K562 (cell line): Measurements from ENCODE around the gene NR2F6. TPM values are rescaled to one million over a fixed set of nuclear protein-coding genes. Genes with fewer than 3 reads are reported as not detected.
A peak's percentile ranks its signal among the peaks of the same experiment; 100 is the strongest.

Experiments used
- ATAC-seq: fragments of 200-7000 bp; cut with Tn5 transposase; 3 replicates; pipeline ENCODE4 v1.9.1; 2020; ENCODE audit warnings: moderate library complexity
- BruUV-seq: library from RNA; stranded (reverse); fragments of 400-500 nt; replicated peaks from 2 replicates; lab custom pipeline; 2021; lab: Mats Ljungman, UMichigan
- CTCF ChIA-PET: fragments of 300-600 bp; formaldehyde crosslinking; extraction: SDS; loops from one replicate; lab custom pipeline; 2021; ENCODE audit warnings: low intra/inter-chr PET ratio; lab: Yijun Ruan, JAX
- POLR2A ChIA-PET: fragments of 300-600, 350-650 bp; sonication (Branson Sonifier 250); formaldehyde crosslinking; extraction: SDS; loops from one replicate; lab custom pipeline; 2021; ENCODE audit warnings: antibody characterized with exemption, inconsistent platforms; lab: Yijun Ruan, JAX
- DNase-seq, 4 experiments: peaks; one replicate each; pipeline versions ENCODE4 v3.0.0 to v3.0.0-alpha.2; 2011 to 2018; ENCODE audit warnings: low spot score in 3 of 4, mixed read lengths in 3 of 4; ENCODE audit errors: extremely low read depth in 1 of 4
- FAIRE-seq: peaks from 2 replicates; lab custom pipeline; 2011; peaks lifted over from hg19 to GRCh38; lab: Jason Lieb, UNC
- H2AFZ ChIP-seq: 2 replicates; pipeline ENCODE4 v1.6.0; 2011; ENCODE audit warnings: low read depth, low read length, control low read depth, inconsistent platforms
- H3K27ac ChIP-seq: fragments of 200-600 bp; 3 replicates; pipeline ENCODE4 v1.8.0; 2011; ENCODE audit warnings: low read depth, mild to moderate bottlenecking, control low read depth, inconsistent platforms, low read length, moderate library complexity, mixed read lengths; ENCODE audit errors: extremely low read depth
- H3K27me3 ChIP-seq, 2 experiments: fragments of 300-600 bp in 1 of 2; 2 replicates in 1 of 2; 3 replicates in 1 of 2; pipeline versions ENCODE4 v1.6.0 to v1.8.0; 2011; ENCODE audit warnings: inconsistent platforms in 2 of 2, low read length in 2 of 2, mild to moderate bottlenecking in 1 of 2, mixed read lengths in 1 of 2, moderate library complexity in 1 of 2; ENCODE audit not compliant: control insufficient read depth in 2 of 2, insufficient read depth in 2 of 2
- H3K36me3 ChIP-seq: fragments of 300-600 bp; 3 replicates; pipeline ENCODE4 v1.8.0; 2011; ENCODE audit warnings: mild to moderate bottlenecking, low read length, inconsistent platforms; ENCODE audit not compliant: control insufficient read depth, insufficient read depth
- H3K4me1 ChIP-seq, 2 experiments: fragments of 200-600 bp in 1 of 2; replicated peaks in 1 of 2; 2 replicates in 1 of 2; 3 replicates in 1 of 2; pipeline versions ENCODE4 v1.5.1 to v1.8.0; 2011; ENCODE audit warnings: inconsistent platforms in 2 of 2, low read length in 2 of 2, mild to moderate bottlenecking in 1 of 2, mixed read lengths in 1 of 2, moderate library complexity in 1 of 2; ENCODE audit not compliant: control insufficient read depth in 2 of 2, insufficient read depth in 2 of 2
- H3K4me2 ChIP-seq: 2 replicates; pipeline ENCODE4 v1.6.1; 2011; ENCODE audit warnings: low read length, control low read depth, inconsistent platforms, mixed read lengths; ENCODE audit not compliant: insufficient read depth
- H3K4me3 ChIP-seq: fragments of 200-600 bp; sonication (generic), shearing (Covaris generic); 2 replicates; pipeline ENCODE4 v1.5.1; 2016; ENCODE audit warnings: control low read depth, inconsistent platforms
- H3K79me2 ChIP-seq: fragments of 200-600 bp; 3 replicates; pipeline ENCODE4 v1.8.0; 2011; ENCODE audit warnings: low read length, inconsistent platforms; ENCODE audit not compliant: control insufficient read depth, insufficient read depth
- H3K9ac ChIP-seq, 2 experiments: 2 replicates each; pipeline versions ENCODE4 v1.6.0 to v1.6.1; 2011; ENCODE audit warnings: low read depth in 2 of 2, low read length in 2 of 2, control low read depth in 1 of 2, inconsistent platforms in 1 of 2, mild to moderate bottlenecking in 1 of 2, mixed read lengths in 1 of 2; ENCODE audit not compliant: insufficient read depth in 1 of 2
- H3K9me1 ChIP-seq: one replicate; pipeline ENCODE4 v1.6.0; 2011; ENCODE audit warnings: inconsistent platforms, mild to moderate bottlenecking, low read length, moderate library complexity; ENCODE audit not compliant: control insufficient read depth, insufficient read depth
- H3K9me3 ChIP-seq: replicated peaks from 2 replicates; pipeline ENCODE4 v1.5.1; 2011; ENCODE audit warnings: low read depth, low read length, inconsistent platforms; ENCODE audit not compliant: control insufficient read depth, insufficient read depth
- H4K20me1 ChIP-seq: replicated peaks from 2 replicates; pipeline ENCODE4 v1.6.1; 2011; ENCODE audit warnings: low read length, inconsistent platforms, mixed read lengths; ENCODE audit not compliant: control insufficient read depth, insufficient read depth
- ADNP ChIP-seq: fragments of 200-800 bp; sonication (Bioruptor generic); IDR thresholded peaks from 2 replicates; pipeline ENCODE4 v1.6.1; 2016; ENCODE audit warnings: missing genetic modification characterization, missing compliant biosample characterization
- ARNT ChIP-seq, 2 experiments: fragments of 450-650 bp; IDR thresholded peaks; 2 replicates each; pipeline ENCODE4 v1.6.1; 2016; ENCODE audit warnings: mild to moderate bottlenecking in 1 of 2
- ATF7 ChIP-seq: fragments of 450-650 bp; IDR thresholded peaks from 2 replicates; pipeline ENCODE4 v1.7.1; 2014; ENCODE audit warnings: mild to moderate bottlenecking, moderate library complexity
- BCOR ChIP-seq: fragments of 450-650 bp; IDR thresholded peaks from 2 replicates; pipeline ENCODE4 v1.6.1; 2016
- CBX1 ChIP-seq: sonication (generic); IDR thresholded peaks from 2 replicates; pipeline ENCODE4 v1.6.1; 2016; ENCODE audit warnings: antibody characterized with exemption, low read depth, mild to moderate bottlenecking
- CBX8 ChIP-seq: fragments of 200-600 bp; sonication (generic); IDR thresholded peaks from 2 replicates; pipeline ENCODE4 v1.6.1; 2012; ENCODE audit warnings: borderline replicate concordance, mixed run types, low read depth, mild to moderate bottlenecking, moderate library complexity, mixed read lengths, low read length, control low read depth, inconsistent platforms; ENCODE audit not compliant: poor library complexity, severe bottlenecking; ENCODE audit errors: extremely low read depth
- DDX20 ChIP-seq: fragments of 450-650 bp; IDR thresholded peaks from 2 replicates; pipeline ENCODE4 v1.6.1; 2016; ENCODE audit warnings: missing genetic modification characterization, low read depth, mild to moderate bottlenecking, missing compliant biosample characterization, moderate library complexity
- DEAF1 ChIP-seq: fragments of 450-650 bp; formaldehyde crosslinking; IDR thresholded peaks from 2 replicates; pipeline ENCODE4 v1.4.0; 2020; ENCODE audit warnings: mild to moderate bottlenecking, moderate library complexity
- FOXK2 ChIP-seq, 2 experiments: fragments of 450-650 bp; IDR thresholded peaks in 1 of 2; conservative IDR thresholded peaks in 1 of 2; 2 replicates each; pipeline ENCODE4 v1.6.1; 2016; ENCODE audit warnings: low read depth in 2 of 2, mild to moderate bottlenecking in 1 of 2
- HDAC2 ChIP-seq: fragments of 450-650 bp; IDR thresholded peaks from 2 replicates; pipeline ENCODE4 v1.6.1; 2016; ENCODE audit warnings: mild to moderate bottlenecking
- KDM4B ChIP-seq, 2 experiments: fragments of 450-650 bp in 1 of 2; sonication (generic) in 1 of 2; IDR thresholded peaks; 2 replicates each; pipeline ENCODE4 v1.6.1; 2016 to 2017; ENCODE audit warnings: borderline replicate concordance in 2 of 2, antibody characterized with exemption in 1 of 2, low read depth in 1 of 2, mild to moderate bottlenecking in 1 of 2
- RBM25 ChIP-seq: fragments of 200-400 bp; formaldehyde crosslinking; IDR thresholded peaks from 2 replicates; pipeline ENCODE4 v1.6.1; 2018; ENCODE audit warnings: low read length, low read depth, moderate library complexity; ENCODE audit not compliant: severe bottlenecking
- RCOR1 ChIP-seq, 2 experiments: IDR thresholded peaks; 2 replicates each; pipeline ENCODE4 v1.6.1; 2012; ENCODE audit warnings: low read depth in 2 of 2, low read length in 2 of 2, borderline replicate concordance in 1 of 2, improper control_type of control experiment in 1 of 2
- SMARCA5 ChIP-seq: fragments of 450-650 bp; IDR thresholded peaks from 2 replicates; pipeline ENCODE4 v1.6.1; 2016
- ZFP36 ChIP-seq: fragments of 150-350 bp; IDR thresholded peaks from 2 replicates; pipeline ENCODE4 v1.6.1; 2018; ENCODE audit warnings: low read length, low read depth; ENCODE audit not compliant: partially characterized antibody
- ZNF592 ChIP-seq: fragments of 450-650 bp; IDR thresholded peaks from 2 replicates; pipeline ENCODE4 v1.6.1; 2017; ENCODE audit warnings: antibody characterized with exemption, mild to moderate bottlenecking
- ZNF75A ChIP-seq: fragments of 450-650 bp; formaldehyde crosslinking; IDR thresholded peaks from 2 replicates; pipeline ENCODE4 v1.4.0; 2020; ENCODE audit warnings: mild to moderate bottlenecking
- WGBS: fragments of 100-300 bp; shearing (Covaris generic); methylation state at CpG from one replicate; pipeline ENCODE4 v1.1.6; 2016; ENCODE audit warnings: low coverage, mixed read lengths; ENCODE audit not compliant: insufficient coverage; ENCODE audit errors: missing lambda C conversion rate; 5-methylcytosine and 5-hydroxymethylcytosine counted together
- in situ Hi-C: fragments of 300-500 bp; cut with MboI; formaldehyde crosslinking; loops from 4 replicates; pipeline ENCODE4 v1.15.0; 2018; ENCODE audit warnings: inconsistent platforms, mixed read lengths
- intact Hi-C: fragments of 100-400 bp; cut with micrococcal nuclease; formaldehyde crosslinking; loops from 2 replicates; pipeline ENCODE4 v1.14.2; 2022
- polyA plus RNA-seq, 8 experiments: library from polyadenylated mRNA; depleted of rRNA in 4 of 8; stranded (reverse) in 5 of 8; unstranded in 3 of 8; fragments of >200 nt; fragmentation: Nextera tagmentation in 2 of 8; fragmentation: Illumina TruSeq in 1 of 8; extraction: Ambion mirVana in 2 of 8; extraction: Trizol in 1 of 8; gene quantifications; 2 replicates each; pipeline versions ENCODE4 v1.2.1 to v1.2.3, GENCODE V29; 2011 to 2014; ENCODE audit warnings: inconsistent platforms in 1 of 8, missing spikeins in 1 of 8
- total RNA-seq, 7 experiments: library from RNA; depleted of rRNA in 6 of 7; stranded (reverse); fragments of >200 nt in 6 of 7; fragmentation: Illumina TruSeq in 2 of 7; extraction: Trizol in 2 of 7; gene quantifications; 2 replicates each; pipeline versions ENCODE4 v1.2.1 to v1.2.3, GENCODE V29; 2011 to 2021; ENCODE audit warnings: low replicate concordance in 1 of 7

NR2F6 gene
- total and polyA plus RNA-seq, 9 of the 15 experiments (the other 6 are each of a cell fraction or from before 2014, with no cell fraction given) = 0.76 to 97.5 (median 18.8) TPM

GRCh38 chr19:17285415-17286135 is 39.9 kb upstream of the NR2F6 start:
- no peak overlapping the region for H3K4me3 ChIP-seq
- H3K9me3 ChIP-seq = no peaks in the 10 kb centered on the region
- TF ChIP-seq HDAC2 (peak; percentile 42; the same call in 1 of the 2 replicates), ADNP (tag) (peak; percentile 71), DEAF1 (no peak), CBX1 (peak; percentile 48; the same call in 1 of the 2 replicates), ZNF75A (CRISPR knock-in tag) (no peak), ZFP36 (peak; percentile 67), CBX8 (no peak), DDX20 (tag) (no peak), BCOR (peak; percentile 91), FOXK2 (conservative IDR thresholded peaks at IDR 0.05 in 1 of 2, IDR thresholded peaks at IDR 0.05 in 1 of 2; ENCODE audit: low read depth in 2 of 2) (no peak), RBM25 (no peak), RCOR1 (IDR thresholded peaks at IDR 0.05; ENCODE audit: borderline replicate concordance in 1 of 2, low read depth in 2 of 2, low read length in 2 of 2) (peak in 1 of 2 experiments; percentile 70; a peak in 1 of 4 replicates), ATF7 (no peak), KDM4B (IDR thresholded peaks at IDR 0.05; ENCODE audit: borderline replicate concordance in 2 of 2, low read depth in 1 of 2) (no peak), ARNT (IDR thresholded peaks at IDR 0.05) (no peak), ZNF592 (no peak), SMARCA5 (0 out of 2 replicates have a peak, but pooled peaks have one; percentile 14)

More at GRCh38 chr19:17285415-17286135, 39.9 kb upstream of the NR2F6 start:
- ChIA-PET CTCF (no interaction called here), POLR2A (no interaction called here)
- H3K27me3 ChIP-seq = no peaks in the 10 kb centered on the region
- in situ Hi-C loops = loop anchor here (5.0 kb wide), 1 partner anchor 213 kb away; no protein-coding TSS in a partner anchor
- ATAC-seq (no peak), FAIRE-seq (no peak), DNase-seq (no peak)
- H4K20me1 ChIP-seq = peaks cover 6% of the 10 kb centered on the region; the same call in 1 of the 2 replicates
- no TSS peak for BruUV-seq
- no peak overlapping the region for H2AFZ ChIP-seq
- WGBS = 84% methylated on average over 16 of the region's 18 CpGs
- peaks cover 13% of the 10 kb centered on the region; the same call in 1 of the 3 replicates for H3K36me3 ChIP-seq
- no peaks in the 10 kb centered on the region for H3K9me1 ChIP-seq
- H3K79me2 ChIP-seq = peaks cover 5% of the 10 kb centered on the region; the same call in 2 of the 3 replicates
- no peak overlapping the region for H3K9ac ChIP-seq
- H3K4me1 ChIP-seq = peaks cover 2 to 43% of the 10 kb centered on the region in 2 experiments
- H3K4me2 ChIP-seq = no peak overlapping the region
- no peak overlapping the region for H3K27ac ChIP-seq
- intact Hi-C loops = no loop called here
